ENCODE data around the gene MEPCE.
A peak's percentile ranks its signal among the peaks of the same experiment; 100 is the strongest.
"Not testable (repeated sequence)": the region's sequence is repeated elsewhere in the genome, so short reads cannot be mapped to it uniquely, and the experiment has no call there.

The MEPCE gene

GRCh38 chr7:100447363-100447762, 17.7 kb downstream of the MEPCE start:
- H3K36me3 Mint-ChIP-seq (ENCODE audit: low read depth); H3K27ac Mint-ChIP-seq; H3K4me3 Mint-ChIP-seq; H3K9me3 Mint-ChIP-seq; DNase-seq (ENCODE audit: low spot score); H3K27me3 Mint-ChIP-seq (ENCODE audit: low read depth): not testable (repeated sequence)
- peaks cover 16% of the 10 kb centered on the region for H3K4me1 Mint-ChIP-seq (ENCODE audit: low read depth)

- Mint-ChIP-seq H3K4me1 (ENCODE audit: low read depth) (peaks cover 11% of the 10 kb centered on the region), H3K27me3 (ENCODE audit: low read depth) (no peaks in the 10 kb centered on the region), H3K4me3 (no peak overlapping the region), H3K9me3 (no peaks in the 10 kb centered on the region), H3K27ac (no peak overlapping the region), H3K36me3 (ENCODE audit: low read depth) (no peaks in the 10 kb centered on the region)
- DNase-seq (ENCODE audit: low spot score), result no peak
Observed at GRCh38 chr7:100449190-100449795, 19.7 kb downstream of the MEPCE start.

- DNase-seq (ENCODE audit: low spot score), result no peak
- Mint-ChIP-seq H3K36me3 (ENCODE audit: low read depth) (no peaks in the 10 kb centered on the region), H3K9me3 (no peaks in the 10 kb centered on the region), H3K4me1 (ENCODE audit: low read depth) (peaks cover 11% of the 10 kb centered on the region), H3K27ac (no peak overlapping the region), H3K4me3 (no peak overlapping the region), H3K27me3 (ENCODE audit: low read depth) (no peaks in the 10 kb centered on the region)
Observed at GRCh38 chr7:100452513-100452912, 22.9 kb downstream of the MEPCE start.

- not testable (repeated sequence) for H3K27ac Mint-ChIP-seq; H3K36me3 Mint-ChIP-seq (ENCODE audit: low read depth); DNase-seq (ENCODE audit: low spot score); H3K9me3 Mint-ChIP-seq; H3K4me3 Mint-ChIP-seq; H3K27me3 Mint-ChIP-seq (ENCODE audit: low read depth)
- H3K4me1 Mint-ChIP-seq (ENCODE audit: low read depth), result peaks cover 11% of the 10 kb centered on the region
Observed at GRCh38 chr7:100453854-100454253, 24.2 kb downstream of the MEPCE start.

GRCh38 chr7:100455206-100455605, 25.6 kb downstream of the MEPCE start:
- Mint-ChIP-seq H3K9me3 (no peaks in the 10 kb centered on the region), H3K4me3 (no peak overlapping the region), H3K4me1 (ENCODE audit: low read depth) (peaks cover 11% of the 10 kb centered on the region), H3K36me3 (ENCODE audit: low read depth) (peaks cover 7% of the 10 kb centered on the region), H3K27ac (peak overlapping the region; percentile 55), H3K27me3 (ENCODE audit: low read depth) (no peaks in the 10 kb centered on the region)
- DNase-seq (ENCODE audit: low spot score), result no peak

GRCh38 chr7:100456562-100456961, 26.9 kb downstream of the MEPCE start:
- DNase-seq (ENCODE audit: low spot score), result no peak
- H3K27ac Mint-ChIP-seq, result no peak overlapping the region
- H3K4me1 Mint-ChIP-seq (ENCODE audit: low read depth), result peaks cover 11% of the 10 kb centered on the region

GRCh38 chr7:100457033-100457432, 27.4 kb downstream of the MEPCE start:
- no peak for DNase-seq (ENCODE audit: low spot score)
- Mint-ChIP-seq H3K36me3 (ENCODE audit: low read depth) (peaks cover 7% of the 10 kb centered on the region), H3K27me3 (ENCODE audit: low read depth) (no peaks in the 10 kb centered on the region), H3K4me1 (ENCODE audit: low read depth) (peaks cover 11% of the 10 kb centered on the region), H3K4me3 (no peak overlapping the region), H3K9me3 (no peaks in the 10 kb centered on the region), H3K27ac (no peak overlapping the region)

More at GRCh38 chr7:100456562-100456961, 26.9 kb downstream of the MEPCE start:
- H3K9me3 Mint-ChIP-seq, result no peaks in the 10 kb centered on the region
- H3K27me3 Mint-ChIP-seq (ENCODE audit: low read depth), result no peaks in the 10 kb centered on the region
- H3K36me3 Mint-ChIP-seq (ENCODE audit: low read depth), result peaks cover 7% of the 10 kb centered on the region
- no peak overlapping the region for H3K4me3 Mint-ChIP-seq

GRCh38 chr7:100464210-100464660, 34.6 kb downstream of the MEPCE start, which contains the start of gene SPACDR:
TSS of gene SPACDR (minus strand) at chr7:100464260. CDS start at chr7:100464025, 235 bp downstream.
- H3K9me3 Mint-ChIP-seq, result no peaks in the 10 kb centered on the region
- H3K36me3 Mint-ChIP-seq (ENCODE audit: low read depth), result peaks cover 22% of the 10 kb centered on the region
- H3K4me1 Mint-ChIP-seq (ENCODE audit: low read depth), result no peaks in the 10 kb centered on the region
- peak within 1 kb of the TSS; percentile 41 for H3K27ac Mint-ChIP-seq
- no peak for DNase-seq (ENCODE audit: low spot score)
- no peaks in the 10 kb centered on the region for H3K27me3 Mint-ChIP-seq (ENCODE audit: low read depth)
- H3K4me3 Mint-ChIP-seq, result no peak within 1 kb of the TSS

GRCh38 chr7:100464791-100465190, 35.2 kb downstream of the MEPCE start:
- Mint-ChIP-seq H3K27me3 (ENCODE audit: low read depth) (no peaks in the 10 kb centered on the region), H3K9me3 (no peaks in the 10 kb centered on the region), H3K36me3 (ENCODE audit: low read depth) (peaks cover 20% of the 10 kb centered on the region), H3K27ac (peak overlapping the region; percentile 38), H3K4me1 (ENCODE audit: low read depth) (no peaks in the 10 kb centered on the region), H3K4me3 (no peak overlapping the region)
- DNase-seq (ENCODE audit: low spot score), result no peak

- DNase-seq (ENCODE audit: low spot score), result no peak
- Mint-ChIP-seq H3K4me3 (no peak overlapping the region), H3K9me3 (no peaks in the 10 kb centered on the region), H3K4me1 (ENCODE audit: low read depth) (no peaks in the 10 kb centered on the region), H3K36me3 (ENCODE audit: low read depth) (peaks cover 20% of the 10 kb centered on the region), H3K27me3 (ENCODE audit: low read depth) (no peaks in the 10 kb centered on the region), H3K27ac (no peak overlapping the region)
Observed at GRCh38 chr7:100465299-100465698, 35.7 kb downstream of the MEPCE start.

- Mint-ChIP-seq H3K36me3 (ENCODE audit: low read depth) (peaks cover 24% of the 10 kb centered on the region), H3K4me3 (no peak overlapping the region), H3K4me1 (ENCODE audit: low read depth) (no peaks in the 10 kb centered on the region), H3K27ac (no peak overlapping the region), H3K9me3 (no peaks in the 10 kb centered on the region), H3K27me3 (ENCODE audit: low read depth) (no peaks in the 10 kb centered on the region)
- DNase-seq (ENCODE audit: low spot score), result no peak
Observed at GRCh38 chr7:100465702-100466311, 36.2 kb downstream of the MEPCE start.

- H3K27ac Mint-ChIP-seq, result peak overlapping the region; percentile 36
- no peaks in the 10 kb centered on the region for H3K9me3 Mint-ChIP-seq
- H3K4me1 Mint-ChIP-seq (ENCODE audit: low read depth), result no peaks in the 10 kb centered on the region
- no peak overlapping the region for H3K4me3 Mint-ChIP-seq
- peaks cover 26% of the 10 kb centered on the region for H3K36me3 Mint-ChIP-seq (ENCODE audit: low read depth)
- H3K27me3 Mint-ChIP-seq (ENCODE audit: low read depth), result no peaks in the 10 kb centered on the region
- DNase-seq (ENCODE audit: low spot score), result no peak
Observed at GRCh38 chr7:100466653-100467605, 37.3 kb downstream of the MEPCE start.

- H3K36me3 Mint-ChIP-seq (ENCODE audit: low read depth), result peaks cover 27% of the 10 kb centered on the region
- no peak overlapping the region for H3K4me3 Mint-ChIP-seq
- H3K27me3 Mint-ChIP-seq (ENCODE audit: low read depth), result no peaks in the 10 kb centered on the region
- H3K27ac Mint-ChIP-seq, result no peak overlapping the region
- peaks cover under 1% of the 10 kb centered on the region for H3K4me1 Mint-ChIP-seq (ENCODE audit: low read depth)
- no peaks in the 10 kb centered on the region for H3K9me3 Mint-ChIP-seq
- DNase-seq (ENCODE audit: low spot score), result no peak
Observed at GRCh38 chr7:100467638-100468373, 38.2 kb downstream of the MEPCE start.

Data from T-helper 2 cell treated with Interferon-gamma antibody and Interleukin-4, amounts not matched to agents 5 μg/mL and 100 μg/mL, for 36 hours (primary cell).